Subcutaneous abdominal adipose tissue (tissue), 5 donors: ENCODE results near the gene MEIOSIN.

ENCODE experiments used
- H3K27ac ChIP-seq: one replicate; pipeline ENCODE4 v1.7.0; 2013; ENCODE audit warnings: low read depth, mild to moderate bottlenecking, inconsistent platforms, low read length, moderate library complexity
- H3K27me3 ChIP-seq, 5 donors: one replicate each; pipeline ENCODE4 v1.7.0; 2013; ENCODE audit warnings: low read length in 5 of 5, inconsistent platforms in 1 of 5; ENCODE audit not compliant: control insufficient read depth in 5 of 5, insufficient read depth in 4 of 5
- H3K36me3 ChIP-seq, 5 donors: one replicate each; pipeline ENCODE4 v1.7.0; 2013; ENCODE audit warnings: low read length in 5 of 5; ENCODE audit not compliant: control insufficient read depth in 5 of 5, insufficient read depth in 5 of 5
- H3K4me1 ChIP-seq, 5 donors: one replicate each; pipeline ENCODE4 v1.7.0; 2013; ENCODE audit warnings: low read length in 5 of 5, mild to moderate bottlenecking in 3 of 5, moderate library complexity in 1 of 5; ENCODE audit not compliant: control insufficient read depth in 5 of 5, insufficient read depth in 5 of 5
- H3K4me3 ChIP-seq, 5 donors: one replicate each; pipeline ENCODE4 v1.7.0; 2013; ENCODE audit warnings: low read length in 5 of 5, low read depth in 1 of 5
- H3K9ac ChIP-seq, 5 donors: one replicate each; pipeline ENCODE4 v1.7.0; 2013; ENCODE audit warnings: low read length in 5 of 5, mild to moderate bottlenecking in 4 of 5, moderate library complexity in 3 of 5
- H3K9me3 ChIP-seq, 5 donors: one replicate each; pipeline ENCODE4 v1.7.0; 2013; ENCODE audit warnings: low read length in 5 of 5; ENCODE audit not compliant: control insufficient read depth in 5 of 5
- donor health status: healthy.
- donor health status: healthy.
- donor health status: healthy.
- donor health status: healthy.
- donor health status: healthy.

The MEIOSIN gene

DNA sequence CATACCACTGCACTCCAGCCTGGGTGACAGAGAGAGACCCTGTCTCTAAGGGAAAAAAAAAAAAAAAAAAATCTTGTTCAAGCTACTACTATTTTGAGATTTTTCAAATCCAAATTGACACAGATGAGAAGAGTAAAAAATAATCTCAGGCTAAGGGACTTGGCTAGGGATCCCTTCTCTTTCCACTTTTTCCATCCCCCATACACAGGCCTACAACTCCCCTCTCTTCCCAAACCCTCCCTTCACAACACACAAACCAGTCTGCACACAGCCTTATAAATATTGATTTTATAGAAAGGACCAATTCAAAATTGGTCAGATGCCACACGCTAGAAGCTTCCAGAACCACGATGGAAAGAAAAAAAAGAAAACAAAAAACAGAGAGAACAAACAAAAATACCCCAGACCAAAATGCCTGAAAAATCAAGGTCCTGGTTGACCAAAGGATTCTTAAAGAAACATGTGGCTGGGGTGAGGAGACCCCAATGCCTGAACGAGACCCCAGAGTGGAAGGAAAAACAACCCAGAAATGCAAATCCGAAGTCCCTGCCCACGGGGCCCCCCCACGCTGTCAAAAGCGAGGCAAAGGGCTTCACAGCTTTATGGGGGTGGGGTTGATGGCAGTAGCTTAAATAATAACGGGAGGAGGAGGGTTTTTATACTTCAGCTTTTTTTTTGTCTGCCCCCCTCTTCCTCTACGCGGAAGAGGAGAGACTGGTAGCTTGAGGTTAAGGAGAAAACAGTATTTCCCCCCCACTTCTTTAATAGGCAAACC, 22.7 kb upstream of the MEIOSIN start:
- Histone ChIP-seq H3K36me3 (peaks cover 0 to 19% (median 16%) of the 10 kb centered on the region in 5 donors), H3K27ac (peak overlapping the region; percentile 60), H3K4me3 (no peak overlapping the region), H3K27me3 (no peaks in the 10 kb centered on the region), H3K9me3 (no peaks in the 10 kb centered on the region), H3K4me1 (peaks cover 0 to 16% (median 8%) of the 10 kb centered on the region in 5 donors), H3K9ac (peak overlapping the region in 2 of 5 donors; percentile 20 to 40)

DNA sequence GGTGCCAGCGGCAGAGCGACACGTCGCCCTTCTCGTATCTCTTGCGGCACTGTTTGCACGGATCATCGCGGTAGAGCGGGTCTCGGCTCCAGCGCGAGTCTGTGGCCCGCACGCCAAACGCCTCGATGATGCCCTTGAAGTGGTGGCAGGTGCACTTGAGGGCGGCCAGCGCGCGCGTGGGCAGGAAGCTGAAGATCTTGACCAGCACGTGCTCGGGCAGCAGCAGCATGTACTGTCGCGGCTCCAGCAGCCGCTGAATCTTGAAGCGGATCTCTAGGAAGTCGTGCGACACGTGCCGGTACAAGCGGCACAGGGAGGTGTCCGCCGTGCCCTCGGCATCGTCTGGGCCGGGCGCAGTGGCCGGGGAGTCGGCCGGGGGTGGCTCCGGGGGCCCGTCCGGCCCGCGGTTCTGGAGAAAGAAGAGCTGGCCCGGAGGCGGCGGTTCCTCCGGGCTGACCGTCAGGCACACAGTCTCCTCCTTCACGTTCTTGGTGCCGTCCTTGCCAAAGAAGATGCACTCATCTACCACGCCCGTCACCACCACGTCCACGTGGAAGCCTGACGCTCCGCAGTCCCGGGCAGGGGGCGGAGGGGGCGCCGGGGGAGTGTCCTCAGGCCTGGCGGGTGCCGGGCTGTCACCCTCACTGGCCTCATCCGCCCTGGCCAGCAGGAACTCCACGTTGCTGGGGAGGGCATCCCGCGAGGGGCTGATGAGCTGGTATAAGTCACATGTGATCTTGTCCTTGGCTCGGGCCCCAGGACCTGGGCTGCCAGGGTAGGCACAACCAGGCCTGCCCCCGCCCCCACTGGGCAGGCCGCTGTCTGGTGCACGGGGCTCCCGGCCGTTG, 21.2 kb upstream of the MEIOSIN start:
- H3K9me3 ChIP-seq = no peaks in the 10 kb centered on the region
- no peaks in the 10 kb centered on the region for H3K27me3 ChIP-seq
- H3K4me3 ChIP-seq = no peak overlapping the region
- peaks cover 2 to 23% (median 21%) of the 10 kb centered on the region in 5 donors for H3K4me1 ChIP-seq
- peaks cover 0 to 19% (median 16%) of the 10 kb centered on the region in 5 donors for H3K36me3 ChIP-seq
- H3K27ac ChIP-seq = peak overlapping the region; percentile 60
- H3K9ac ChIP-seq = no peak overlapping the region

GRCh38 chr19:45712699-45713067, 20.6 kb upstream of the MEIOSIN start:
- H3K27me3 ChIP-seq = no peaks in the 10 kb centered on the region
- peaks cover 0 to 19% (median 16%) of the 10 kb centered on the region in 5 donors for H3K36me3 ChIP-seq
- no peak overlapping the region for H3K9ac ChIP-seq
- no peak overlapping the region for H3K4me3 ChIP-seq
- H3K4me1 ChIP-seq = peaks cover 6 to 21% (median 17%) of the 10 kb centered on the region in 5 donors
- no peaks in the 10 kb centered on the region for H3K9me3 ChIP-seq
- no peak overlapping the region for H3K27ac ChIP-seq

DNA sequence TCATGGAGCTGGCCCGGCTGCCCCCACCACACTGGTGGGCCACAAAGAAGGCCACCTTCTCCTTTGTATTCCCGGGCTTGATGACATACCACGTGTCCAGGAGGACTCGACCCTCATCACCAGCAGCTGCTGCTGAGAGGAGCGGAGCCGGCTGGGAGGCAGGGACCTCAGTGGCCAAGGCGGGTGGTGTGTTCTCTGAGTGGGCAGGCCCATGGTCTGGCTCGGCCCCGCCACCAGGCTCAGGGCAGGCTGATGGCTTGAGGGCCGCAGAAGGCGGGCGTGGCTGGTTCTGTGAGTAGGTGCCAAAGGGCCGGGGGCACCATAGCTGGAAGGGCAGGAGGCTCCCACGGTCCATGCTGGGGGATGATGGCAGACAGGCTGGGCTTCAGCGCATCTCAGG, 20.1 kb upstream of the MEIOSIN start:
- Histone ChIP-seq H3K9me3 (no peaks in the 10 kb centered on the region), H3K27ac (no peak overlapping the region), H3K4me3 (no peak overlapping the region), H3K9ac (no peak overlapping the region), H3K27me3 (no peaks in the 10 kb centered on the region), H3K4me1 (peaks cover 10 to 26% (median 22%) of the 10 kb centered on the region in 5 donors), H3K36me3 (peaks cover 0 to 19% (median 16%) of the 10 kb centered on the region in 5 donors)

DNA sequence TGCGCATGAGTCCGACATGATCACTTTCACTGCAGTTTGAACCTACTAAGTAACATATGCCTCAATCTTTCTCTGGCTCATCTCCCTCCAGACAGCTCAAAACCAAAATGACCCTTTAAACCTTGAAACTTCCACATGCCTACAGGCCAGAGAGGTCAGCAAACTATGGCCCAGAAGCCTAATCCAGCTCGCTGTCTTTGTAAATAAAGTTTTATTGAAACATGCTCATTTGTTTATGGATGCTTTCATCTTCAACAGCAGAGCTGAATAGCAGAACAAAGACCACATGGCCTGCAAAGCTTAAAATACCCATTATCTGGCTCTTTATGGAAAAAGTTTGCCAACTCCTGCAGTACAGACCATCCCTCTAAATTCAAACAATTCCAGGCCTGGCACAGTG, 18.1 kb upstream of the MEIOSIN start:
- H3K9ac ChIP-seq = no peak overlapping the region
- H3K27ac ChIP-seq = no peak overlapping the region
- H3K36me3 ChIP-seq = peaks cover 0 to 19% (median 16%) of the 10 kb centered on the region in 5 donors
- H3K27me3 ChIP-seq = no peaks in the 10 kb centered on the region
- peaks cover 10 to 31% (median 25%) of the 10 kb centered on the region in 5 donors for H3K4me1 ChIP-seq
- H3K4me3 ChIP-seq = no peak overlapping the region
- no peaks in the 10 kb centered on the region for H3K9me3 ChIP-seq

DNA sequence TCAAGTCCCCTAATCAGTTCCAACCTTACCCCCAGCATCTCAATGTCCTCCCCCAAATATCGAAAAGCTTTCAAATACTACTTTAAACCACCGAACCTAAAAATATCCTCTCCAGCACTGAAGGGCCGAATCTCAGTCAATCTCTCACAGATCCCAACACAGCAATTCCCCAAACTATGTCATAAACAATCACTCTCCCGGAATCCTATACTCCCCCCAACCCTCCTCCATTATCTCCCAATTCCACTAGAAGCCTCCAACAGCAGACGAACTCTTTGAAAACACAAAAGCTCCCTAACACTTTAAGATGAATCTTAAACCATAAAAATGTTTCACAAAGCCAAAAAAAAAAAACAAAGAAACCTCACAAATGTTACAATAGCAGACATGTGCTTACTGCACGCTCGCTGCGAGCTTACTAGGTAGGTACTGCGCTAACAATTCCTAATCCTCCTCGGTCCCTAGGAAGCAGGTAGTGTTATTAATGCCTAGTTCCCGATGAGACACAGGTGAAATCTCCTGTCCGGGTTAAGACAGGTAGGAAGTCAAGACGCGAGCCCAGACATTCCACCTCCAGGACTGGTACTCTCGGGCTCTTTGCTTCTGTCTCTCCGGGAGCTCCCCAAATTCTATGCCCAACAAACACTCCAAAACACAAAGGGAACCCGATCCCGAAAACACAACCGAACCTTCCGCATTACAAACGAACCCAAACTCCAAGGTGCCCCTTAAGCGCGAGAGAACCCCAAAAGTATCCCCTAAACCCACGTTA, 16.7 kb upstream of the MEIOSIN start:
- H3K9me3 ChIP-seq = no peaks in the 10 kb centered on the region
- peaks cover 10 to 31% (median 26%) of the 10 kb centered on the region in 5 donors for H3K4me1 ChIP-seq
- H3K4me3 ChIP-seq = peak overlapping the region; percentile 70 to 94 (median 84)
- peak overlapping the region; percentile 73 to 92 (median 88) for H3K9ac ChIP-seq
- peak overlapping the region; percentile 83 for H3K27ac ChIP-seq
- no peaks in the 10 kb centered on the region for H3K27me3 ChIP-seq
- peaks cover 0 to 19% (median 16%) of the 10 kb centered on the region in 5 donors for H3K36me3 ChIP-seq

DNA sequence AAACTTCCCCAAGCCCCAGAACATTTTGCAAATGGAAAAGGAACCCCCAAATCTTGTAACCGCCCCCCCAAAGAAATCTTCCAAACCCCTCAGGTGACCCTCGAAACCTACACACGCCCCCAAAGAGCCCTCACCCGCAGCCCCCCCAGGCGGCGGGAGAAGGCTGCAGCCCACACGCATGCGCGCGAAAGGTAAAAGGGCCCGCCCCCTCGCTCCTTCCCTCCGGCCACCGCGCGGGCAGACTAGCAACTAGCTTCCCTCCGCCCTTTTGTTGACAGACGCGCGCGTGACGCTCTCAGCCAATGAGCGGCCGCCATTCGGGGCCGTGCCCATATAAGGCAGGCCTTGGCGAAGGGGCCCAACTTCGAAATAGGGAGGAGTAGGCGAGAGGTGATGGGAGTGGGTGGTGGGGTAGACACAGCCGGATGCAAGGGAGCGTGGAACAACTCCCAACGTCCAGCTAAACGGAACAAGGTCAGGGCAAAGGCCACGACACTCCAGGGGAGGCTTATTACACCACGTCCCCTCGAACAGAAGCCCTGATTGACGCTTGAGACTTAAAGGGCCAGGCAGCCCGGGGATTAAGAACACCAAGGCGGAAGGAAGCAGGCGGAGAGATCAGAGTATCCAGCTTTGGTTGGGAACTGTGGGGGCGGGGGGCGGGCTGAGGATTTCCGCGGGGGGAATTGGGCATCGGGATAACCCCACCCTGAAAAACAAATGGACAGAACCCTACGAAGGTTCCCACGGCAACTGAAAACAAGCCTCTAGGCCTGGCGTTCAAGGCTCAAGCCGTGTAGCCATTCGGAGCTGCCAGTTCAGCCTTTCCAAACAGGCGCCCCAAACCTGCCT, 15.9 kb upstream of the MEIOSIN start:
- H3K9me3 ChIP-seq = no peaks in the 10 kb centered on the region
- peaks cover 0 to 11% (median 8%) of the 10 kb centered on the region in 5 donors for H3K36me3 ChIP-seq
- H3K27ac ChIP-seq = peak overlapping the region; percentile 86
- peak overlapping the region; percentile 81 to 92 (median 88) for H3K9ac ChIP-seq
- H3K4me1 ChIP-seq = peaks cover 10 to 31% (median 26%) of the 10 kb centered on the region in 5 donors
- H3K4me3 ChIP-seq = peak overlapping the region; percentile 70 to 94 (median 84)
- H3K27me3 ChIP-seq = no peaks in the 10 kb centered on the region

DNA sequence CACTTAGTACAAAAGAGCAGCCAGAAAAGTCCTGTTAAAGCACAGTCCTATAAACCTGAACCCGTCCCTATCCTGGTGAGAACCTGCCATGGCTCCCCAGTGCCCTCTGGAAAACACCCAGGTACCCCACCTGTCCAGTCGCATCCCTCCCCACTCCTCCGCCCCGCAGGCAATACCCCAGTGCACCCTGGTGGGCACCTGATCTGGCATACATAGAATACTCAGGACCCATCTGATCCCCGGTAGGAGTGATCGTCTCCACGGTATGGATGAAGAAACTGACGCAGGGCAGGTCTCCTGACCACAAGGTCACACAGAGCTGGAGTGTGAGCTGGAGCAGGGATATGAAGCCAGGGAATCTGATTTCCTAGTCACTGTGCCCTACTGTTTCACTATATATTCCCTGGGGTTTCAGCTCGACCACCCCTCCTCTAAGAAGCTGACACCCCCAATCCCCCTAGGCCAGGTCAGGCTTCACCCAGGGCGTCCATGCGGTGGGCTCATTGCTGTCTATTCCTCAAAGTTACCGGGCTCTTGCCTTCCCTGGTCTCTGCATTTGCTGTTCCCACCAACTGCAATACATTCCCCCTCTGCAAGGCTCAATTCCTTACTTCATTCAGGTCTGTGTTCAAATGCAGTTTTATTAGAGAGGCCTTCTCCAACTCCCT, 15.1 kb upstream of the MEIOSIN start:
- Histone ChIP-seq H3K9me3 (no peaks in the 10 kb centered on the region), H3K4me3 (peak overlapping the region; percentile 55 to 87 (median 70)), H3K9ac (peak overlapping the region; percentile 30 to 84 (median 74)), H3K27me3 (no peaks in the 10 kb centered on the region), H3K27ac (peak overlapping the region; percentile 86), H3K4me1 (peaks cover 10 to 31% (median 26%) of the 10 kb centered on the region in 5 donors), H3K36me3 (peaks cover 0 to 6% (median 2%) of the 10 kb centered on the region in 5 donors)
